HG02571 (cell line): ENCODE data around the gene ACKR1.

Experiments
- ATAC-seq: cut with Tn5 transposase; IDR thresholded peaks from one replicate; pipeline ENCODE4 v1.9.1; 2021; ENCODE audit warnings: mild to moderate bottlenecking, moderate library complexity; ENCODE audit not compliant: unreplicated experiment

Gene ACKR1, protein sequence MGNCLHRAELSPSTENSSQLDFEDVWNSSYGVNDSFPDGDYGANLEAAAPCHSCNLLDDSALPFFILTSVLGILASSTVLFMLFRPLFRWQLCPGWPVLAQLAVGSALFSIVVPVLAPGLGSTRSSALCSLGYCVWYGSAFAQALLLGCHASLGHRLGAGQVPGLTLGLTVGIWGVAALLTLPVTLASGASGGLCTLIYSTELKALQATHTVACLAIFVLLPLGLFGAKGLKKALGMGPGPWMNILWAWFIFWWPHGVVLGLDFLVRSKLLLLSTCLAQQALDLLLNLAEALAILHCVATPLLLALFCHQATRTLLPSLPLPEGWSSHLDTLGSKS

GRCh38 chr1:159204161-159205141 is at the start of gene ACKR1:
Gene ACKR1, plus strand, starts transcription at chr1:159204875. Its CDS starts 85 bp downstream, at chr1:159204960.
- ATAC-seq = no peak

DNA sequence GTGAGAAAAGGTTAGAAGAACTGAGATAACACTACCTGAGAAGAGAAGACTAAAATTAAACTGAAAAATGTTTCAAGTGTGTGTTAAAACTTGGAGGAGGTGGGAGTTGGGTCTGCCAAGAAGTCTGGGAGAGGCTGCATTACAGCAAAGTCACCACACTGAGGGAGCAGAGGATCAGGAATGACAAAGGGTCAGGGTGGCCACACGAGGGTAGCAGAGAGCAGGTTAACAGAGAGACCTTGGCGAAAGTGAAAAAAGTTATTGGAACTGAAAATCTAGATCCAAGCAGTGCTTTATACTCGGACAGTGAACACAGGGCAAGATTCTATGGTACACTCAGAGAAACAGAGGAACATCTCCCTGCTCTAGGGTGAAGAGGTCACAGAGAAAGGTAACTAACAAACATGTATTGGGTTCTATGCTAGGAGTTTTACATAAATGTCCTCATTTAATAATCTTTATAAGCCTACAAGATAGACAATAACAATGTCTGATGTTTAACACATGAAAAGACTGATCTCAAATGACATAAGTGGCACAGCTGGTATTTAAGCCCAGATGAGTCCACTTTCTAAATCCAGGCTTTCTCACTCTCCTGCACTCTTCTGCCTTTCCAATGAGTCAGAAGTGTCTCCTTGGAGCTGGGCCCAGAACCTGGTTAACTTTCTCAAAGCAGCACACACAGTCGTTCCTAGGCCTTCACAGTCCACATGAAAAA is 43.5 kb upstream of the ACKR1 start:
- peak; percentile 91 for ATAC-seq

- ATAC-seq = no peak
Observed at GRCh38 chr1:159161719-159162026, 43.0 kb upstream of the ACKR1 start.

DNA sequence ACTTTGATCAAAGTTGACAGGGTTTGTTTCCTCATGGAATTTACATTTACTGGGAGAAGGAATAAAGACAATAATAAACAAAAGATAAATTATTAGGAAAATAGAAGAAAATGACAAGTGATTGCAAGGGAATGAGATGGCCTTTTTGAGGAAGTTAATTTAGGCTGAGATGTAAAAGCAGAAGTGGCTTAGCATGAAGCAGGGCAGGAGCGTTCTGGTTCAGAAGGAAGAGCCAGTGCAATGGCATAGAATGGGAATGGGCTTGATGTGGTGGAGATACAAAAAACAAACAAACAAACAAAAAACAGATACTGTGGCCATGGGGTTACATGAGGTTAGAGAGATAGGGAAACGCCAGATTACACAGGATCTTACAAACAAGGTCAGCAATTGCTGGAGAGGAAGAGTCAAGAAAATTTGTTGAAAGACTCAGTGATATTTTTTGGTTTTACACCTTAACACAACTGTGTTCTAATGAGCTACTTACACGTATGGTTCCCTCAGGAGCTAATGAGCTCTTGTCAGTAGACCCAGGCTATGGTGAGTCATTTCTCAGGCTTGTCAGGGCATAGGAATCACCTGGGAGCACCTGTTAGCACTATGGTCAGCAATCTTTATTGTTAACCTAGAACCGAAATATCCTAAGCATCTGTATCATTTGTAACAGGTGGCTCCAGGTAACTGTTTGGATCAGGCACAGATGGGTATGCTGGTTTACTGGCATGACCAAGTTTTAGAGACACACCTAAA is 42.0 kb upstream of the ACKR1 start:
- no peak for ATAC-seq

- no peak for ATAC-seq
Observed at GRCh38 chr1:159163614-159164228, 41.0 kb upstream of the ACKR1 start.

DNA sequence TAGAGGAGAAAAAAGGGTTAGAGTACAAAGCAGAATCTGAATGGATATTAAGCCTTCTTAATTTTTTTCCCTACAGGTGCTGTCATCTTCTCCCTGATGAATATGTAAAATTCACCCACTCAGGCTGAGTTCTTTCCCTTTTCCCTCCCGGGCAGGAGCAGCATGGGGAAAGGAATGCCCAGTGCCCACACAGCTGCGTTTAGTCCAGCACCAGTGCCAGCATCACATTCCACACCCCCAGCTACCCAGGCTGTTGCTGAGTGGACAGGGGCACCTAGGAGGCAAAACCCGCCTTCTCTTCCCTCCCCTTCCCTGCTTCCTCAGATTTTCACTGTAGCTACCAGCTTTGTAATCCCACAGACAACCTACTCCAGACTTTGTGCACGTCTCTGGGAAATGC is 36.6 kb upstream of the ACKR1 start:
- no peak for ATAC-seq

- ATAC-seq = no peak
Observed at GRCh38 chr1:159170639-159171038, 34.0 kb upstream of the ACKR1 start.

DNA sequence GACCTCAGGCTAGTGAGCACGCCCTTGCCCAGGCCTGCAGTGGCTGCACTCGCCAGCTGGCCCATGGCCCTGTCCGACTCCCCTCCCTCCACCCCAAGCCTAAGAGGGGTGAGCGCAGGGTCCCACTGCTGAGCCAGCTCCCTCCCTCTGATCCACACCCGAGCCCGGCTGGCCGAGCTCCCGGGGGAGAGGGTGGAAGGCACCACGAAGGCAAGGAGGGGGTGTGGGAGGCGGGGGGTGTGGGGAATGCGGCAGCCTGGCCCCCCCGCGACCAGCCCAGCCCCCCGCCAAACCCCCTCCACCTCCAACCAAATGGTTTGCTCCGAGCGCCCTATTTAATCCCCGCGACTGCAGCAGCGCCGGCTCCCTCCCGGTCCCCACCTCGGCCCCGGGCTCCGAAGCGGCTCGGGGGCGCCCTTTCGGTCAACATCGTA is 33.4 kb upstream of the ACKR1 start, which contains the start of gene CADM3:
CADM3 (plus strand) TSS at position 362 of the 434 bp plus-strand sequence. CDS start 151 bp downstream, outside the sequence.
- no peak for ATAC-seq

DNA sequence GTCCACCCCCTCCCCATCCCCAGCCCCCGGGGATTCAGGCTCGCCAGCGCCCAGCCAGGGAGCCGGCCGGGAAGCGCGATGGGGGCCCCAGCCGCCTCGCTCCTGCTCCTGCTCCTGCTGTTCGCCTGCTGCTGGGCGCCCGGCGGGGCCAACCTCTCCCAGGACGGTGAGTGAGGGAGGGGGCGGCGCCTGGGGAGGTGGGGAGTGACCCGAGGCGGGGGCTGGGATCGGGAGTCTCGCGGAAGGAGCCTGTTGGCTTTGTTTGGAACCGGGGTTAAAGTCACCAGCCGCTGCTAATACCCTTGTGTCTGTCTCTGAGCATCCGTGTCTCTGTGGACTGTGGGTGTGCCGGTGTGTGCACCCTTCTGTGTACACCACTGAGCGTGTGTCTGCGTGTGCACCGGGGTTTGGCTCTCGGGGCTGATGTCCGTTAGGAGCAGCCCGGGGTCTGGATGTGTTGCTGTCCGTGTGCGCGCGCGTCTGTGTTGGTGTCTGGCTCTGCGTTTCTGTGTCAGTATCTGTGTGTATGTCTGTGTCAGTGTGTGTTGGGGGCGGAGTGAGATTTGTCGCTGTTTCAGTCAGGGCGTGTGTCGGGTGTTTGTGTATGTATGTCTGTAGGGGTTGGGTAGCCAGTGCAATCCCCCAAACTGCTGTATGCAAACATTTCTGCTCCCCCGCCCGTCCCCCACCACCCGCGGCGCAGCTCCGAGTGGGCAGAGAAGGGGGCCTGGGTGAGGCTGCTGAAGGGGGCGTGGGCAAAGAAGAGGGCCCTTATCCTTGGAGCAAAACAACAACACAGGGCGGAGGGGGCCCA is 32.8 kb upstream of the ACKR1 start:
- no peak for ATAC-seq

- ATAC-seq = no peak
Observed at GRCh38 chr1:159172614-159173291, 31.9 kb upstream of the ACKR1 start.

DNA sequence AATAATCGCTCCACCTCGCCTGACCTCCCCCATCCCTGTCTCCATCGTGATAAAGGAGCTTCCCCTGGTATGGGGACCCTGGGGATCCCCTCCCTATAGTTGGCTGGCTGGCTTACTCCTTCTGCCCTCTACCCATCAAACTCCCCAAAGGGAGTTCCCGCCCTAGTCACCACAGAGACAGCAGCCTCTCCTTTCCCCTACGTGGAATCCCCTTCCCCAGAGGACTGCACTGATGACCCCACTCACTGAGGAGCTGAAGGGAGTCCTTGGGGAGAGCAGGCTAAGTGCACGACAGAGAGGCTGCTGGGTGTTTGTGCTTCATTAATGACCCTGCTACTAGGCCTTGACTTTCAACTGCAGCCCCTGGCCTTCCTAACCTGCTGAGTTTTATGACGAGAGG is 31.4 kb upstream of the ACKR1 start:
- ATAC-seq = no peak

- ATAC-seq = no peak
Observed at GRCh38 chr1:159175571-159175970, 29.1 kb upstream of the ACKR1 start.

GRCh38 chr1:159177272-159177907 is 27.3 kb upstream of the ACKR1 start:
- ATAC-seq = no peak

DNA sequence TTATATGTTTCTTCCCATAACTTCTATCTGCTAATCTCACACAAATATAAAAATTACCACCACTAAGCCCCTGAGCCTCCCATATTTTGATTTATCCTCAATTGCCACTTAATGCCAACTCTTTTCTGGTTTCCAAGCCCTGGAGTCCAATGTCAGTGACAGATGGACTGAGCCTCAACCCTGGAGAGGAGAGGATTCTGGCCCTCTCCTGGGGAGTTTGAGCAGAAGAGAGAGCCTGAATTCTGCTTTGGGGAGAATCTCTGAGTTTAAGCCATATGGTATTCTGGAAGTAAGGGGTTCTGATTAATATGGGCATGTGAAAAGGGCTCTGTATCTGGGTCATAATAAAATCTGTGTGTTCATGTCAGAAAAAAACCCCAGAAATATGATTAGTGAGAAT is 24.8 kb upstream of the ACKR1 start:
- ATAC-seq = no peak

- ATAC-seq = no peak
Observed at GRCh38 chr1:159180516-159180915, 24.2 kb upstream of the ACKR1 start.

DNA sequence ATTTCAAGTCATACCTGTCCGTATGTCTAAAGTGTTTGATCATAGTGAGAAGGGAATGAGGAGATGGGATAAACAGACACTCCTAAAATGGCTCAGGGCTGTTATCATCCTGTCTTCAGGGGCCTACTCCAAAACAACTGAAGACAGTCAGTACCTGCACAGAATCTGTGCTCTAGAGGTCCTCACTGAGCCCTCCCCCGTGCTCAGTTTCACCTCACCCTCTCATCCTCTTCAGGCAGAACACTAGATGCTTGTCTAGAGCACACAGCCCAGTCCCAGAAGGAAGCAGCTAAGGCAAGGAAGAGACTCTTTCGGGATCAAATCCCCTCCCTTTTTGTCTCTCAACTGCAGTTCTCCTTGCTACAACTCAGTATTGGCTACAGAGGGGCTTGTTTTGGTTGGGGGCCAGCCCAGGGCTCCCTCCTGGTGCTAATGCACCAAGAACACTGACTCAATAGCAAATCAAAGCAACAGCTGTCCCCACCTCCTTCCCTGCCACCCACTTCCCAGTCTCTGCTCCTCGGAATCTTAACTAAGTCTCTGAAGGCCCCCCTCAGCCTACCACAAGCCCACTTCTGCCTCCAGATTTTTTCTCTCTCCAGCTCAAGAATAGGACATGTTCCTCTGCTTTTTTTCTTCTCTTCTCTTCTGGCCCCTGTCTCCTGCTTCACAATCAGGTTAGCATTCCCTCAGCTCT is 23.2 kb upstream of the ACKR1 start:
- ATAC-seq = no peak

GRCh38 chr1:159184201-159184600 is 20.5 kb upstream of the ACKR1 start:
- no peak for ATAC-seq

DNA sequence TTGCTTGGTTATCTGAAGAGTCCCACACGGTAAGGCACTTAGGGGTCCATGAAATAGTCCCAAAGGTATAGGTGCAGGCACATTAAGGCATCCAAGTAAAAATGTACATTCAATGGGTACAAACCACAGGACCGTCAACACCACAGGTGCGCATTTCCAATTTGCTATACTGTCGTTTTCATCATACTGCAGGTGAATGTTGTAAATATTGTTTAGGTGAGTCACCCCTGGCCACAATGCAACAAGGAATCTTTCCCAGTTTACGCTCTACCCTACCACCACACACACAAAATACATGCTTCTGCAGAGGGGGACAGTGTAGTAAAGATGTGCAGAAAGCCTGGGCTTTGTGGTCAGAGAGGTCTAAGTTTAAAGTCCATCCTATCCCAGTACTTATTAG is 19.6 kb upstream of the ACKR1 start:
- ATAC-seq = no peak
